Measurements from ENCODE around the gene LIN7A. TPM values are rescaled to one million over a fixed set of nuclear protein-coding genes. Genes with fewer than 3 reads are reported as not detected.

The LIN7A gene
- total RNA-seq, 1 donor = 6.6 TPM

GRCh38 chr12:80941916-80942315 is 4.2 kb upstream of the LIN7A start:
- DNase-seq (ENCODE audit: low read depth) = no peak
- no peak for TF ChIP-seq CTCF (IDR thresholded peaks at IDR 0.05; ENCODE audit: insufficient read depth, low read length)
- no peak overlapping the region for H3K4me3 ChIP-seq (ENCODE audit: low read depth, low read length)

GRCh38 chr12:80939231-80939950 is 1.7 kb upstream of the LIN7A start:
- no peak for TF ChIP-seq CTCF (IDR thresholded peaks at IDR 0.05; ENCODE audit: insufficient read depth, low read length)
- no peak for DNase-seq (ENCODE audit: low read depth)
- H3K4me3 ChIP-seq (ENCODE audit: low read depth, low read length) = no peak overlapping the region

- H3K4me3 ChIP-seq (ENCODE audit: low read depth, low read length) = no peak overlapping the region
- TF ChIP-seq CTCF (IDR thresholded peaks at IDR 0.05; ENCODE audit: insufficient read depth, low read length) = no peak
- no peak for DNase-seq (ENCODE audit: low read depth)
Measured at GRCh38 chr12:80938397-80938796, 663 bp upstream of the LIN7A start.

- DNase-seq (ENCODE audit: low read depth) = peak; percentile 32
Measured at GRCh38 chr12:80936642-80937390, 918 bp downstream of the LIN7A start.

GRCh38 chr12:80936353-80936641 is 1.4 kb downstream of the LIN7A start:
- no peak for DNase-seq (ENCODE audit: low read depth)
- H3K4me3 ChIP-seq (ENCODE audit: low read depth, low read length) = peak overlapping the region; percentile 74
- no peak for TF ChIP-seq CTCF (IDR thresholded peaks at IDR 0.05; ENCODE audit: insufficient read depth, low read length)

More at GRCh38 chr12:80936642-80937390, 918 bp downstream of the LIN7A start:
- peak overlapping the region; percentile 74 for H3K4me3 ChIP-seq (ENCODE audit: low read depth, low read length)
- no peak for TF ChIP-seq CTCF (IDR thresholded peaks at IDR 0.05; ENCODE audit: insufficient read depth, low read length)

GRCh38 chr12:80935111-80935510 is 2.6 kb downstream of the LIN7A start:
- TF ChIP-seq CTCF (IDR thresholded peaks at IDR 0.05; ENCODE audit: insufficient read depth, low read length) = no peak
- DNase-seq (ENCODE audit: low read depth) = no peak
- no peak overlapping the region for H3K4me3 ChIP-seq (ENCODE audit: low read depth, low read length)

All from fibroblast of the aortic adventitia (primary cell).